OCI-LY1 (cell line): ENCODE measurements around the gene TAGLN2.

Experiments
- EZH2 ChIP-seq: fragments of 200-600 bp; sonication (generic), shearing (Covaris generic); IDR thresholded peaks from 2 replicates; pipeline ENCODE4 v1.8.0; 2017; ENCODE audit warnings: borderline replicate concordance, mixed run types, mild to moderate bottlenecking, antibody characterized with exemption, low read length, moderate library complexity, mixed read lengths
- TF ChIP-seq, protein P1 (sequence below): fragments of 200-600 bp; sonication (generic), shearing (Covaris generic); IDR thresholded peaks from 2 replicates; pipeline ENCODE4 v1.5.1; 2017; ENCODE audit warnings: mild to moderate bottlenecking, antibody characterized with exemption, low read length, moderate library complexity, mixed read lengths

GRCh38 chr1:159937054-159937750 lies 11.9 kb upstream of the TAGLN2 start:
- TF ChIP-seq EZH2: no peak
- TF ChIP-seq, protein P1, sequence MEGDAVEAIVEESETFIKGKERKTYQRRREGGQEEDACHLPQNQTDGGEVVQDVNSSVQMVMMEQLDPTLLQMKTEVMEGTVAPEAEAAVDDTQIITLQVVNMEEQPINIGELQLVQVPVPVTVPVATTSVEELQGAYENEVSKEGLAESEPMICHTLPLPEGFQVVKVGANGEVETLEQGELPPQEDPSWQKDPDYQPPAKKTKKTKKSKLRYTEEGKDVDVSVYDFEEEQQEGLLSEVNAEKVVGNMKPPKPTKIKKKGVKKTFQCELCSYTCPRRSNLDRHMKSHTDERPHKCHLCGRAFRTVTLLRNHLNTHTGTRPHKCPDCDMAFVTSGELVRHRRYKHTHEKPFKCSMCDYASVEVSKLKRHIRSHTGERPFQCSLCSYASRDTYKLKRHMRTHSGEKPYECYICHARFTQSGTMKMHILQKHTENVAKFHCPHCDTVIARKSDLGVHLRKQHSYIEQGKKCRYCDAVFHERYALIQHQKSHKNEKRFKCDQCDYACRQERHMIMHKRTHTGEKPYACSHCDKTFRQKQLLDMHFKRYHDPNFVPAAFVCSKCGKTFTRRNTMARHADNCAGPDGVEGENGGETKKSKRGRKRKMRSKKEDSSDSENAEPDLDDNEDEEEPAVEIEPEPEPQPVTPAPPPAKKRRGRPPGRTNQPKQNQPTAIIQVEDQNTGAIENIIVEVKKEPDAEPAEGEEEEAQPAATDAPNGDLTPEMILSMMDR: no peak
